ENCODE results near the gene CCBE1.

- TF ChIP-seq, protein P1, sequence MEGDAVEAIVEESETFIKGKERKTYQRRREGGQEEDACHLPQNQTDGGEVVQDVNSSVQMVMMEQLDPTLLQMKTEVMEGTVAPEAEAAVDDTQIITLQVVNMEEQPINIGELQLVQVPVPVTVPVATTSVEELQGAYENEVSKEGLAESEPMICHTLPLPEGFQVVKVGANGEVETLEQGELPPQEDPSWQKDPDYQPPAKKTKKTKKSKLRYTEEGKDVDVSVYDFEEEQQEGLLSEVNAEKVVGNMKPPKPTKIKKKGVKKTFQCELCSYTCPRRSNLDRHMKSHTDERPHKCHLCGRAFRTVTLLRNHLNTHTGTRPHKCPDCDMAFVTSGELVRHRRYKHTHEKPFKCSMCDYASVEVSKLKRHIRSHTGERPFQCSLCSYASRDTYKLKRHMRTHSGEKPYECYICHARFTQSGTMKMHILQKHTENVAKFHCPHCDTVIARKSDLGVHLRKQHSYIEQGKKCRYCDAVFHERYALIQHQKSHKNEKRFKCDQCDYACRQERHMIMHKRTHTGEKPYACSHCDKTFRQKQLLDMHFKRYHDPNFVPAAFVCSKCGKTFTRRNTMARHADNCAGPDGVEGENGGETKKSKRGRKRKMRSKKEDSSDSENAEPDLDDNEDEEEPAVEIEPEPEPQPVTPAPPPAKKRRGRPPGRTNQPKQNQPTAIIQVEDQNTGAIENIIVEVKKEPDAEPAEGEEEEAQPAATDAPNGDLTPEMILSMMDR (IDR thresholded peaks at IDR 0.05), result no peak
- TF ChIP-seq EZH2phosphoT487 (IDR thresholded peaks at IDR 0.05), result no peak
Measured at GRCh38 chr18:59735269-59735860, 38.1 kb upstream of the CCBE1 start.

All from neural progenitor cell (in vitro differentiated cells).